ENCODE results near the gene RPEL1. TPM values are rescaled to one million over a fixed set of nuclear protein-coding genes. Genes with fewer than 3 reads are reported as not detected.

The RPEL1 gene
- total RNA-seq, 1 experiment from 2014 or later = 0.10 TPM

DNA sequence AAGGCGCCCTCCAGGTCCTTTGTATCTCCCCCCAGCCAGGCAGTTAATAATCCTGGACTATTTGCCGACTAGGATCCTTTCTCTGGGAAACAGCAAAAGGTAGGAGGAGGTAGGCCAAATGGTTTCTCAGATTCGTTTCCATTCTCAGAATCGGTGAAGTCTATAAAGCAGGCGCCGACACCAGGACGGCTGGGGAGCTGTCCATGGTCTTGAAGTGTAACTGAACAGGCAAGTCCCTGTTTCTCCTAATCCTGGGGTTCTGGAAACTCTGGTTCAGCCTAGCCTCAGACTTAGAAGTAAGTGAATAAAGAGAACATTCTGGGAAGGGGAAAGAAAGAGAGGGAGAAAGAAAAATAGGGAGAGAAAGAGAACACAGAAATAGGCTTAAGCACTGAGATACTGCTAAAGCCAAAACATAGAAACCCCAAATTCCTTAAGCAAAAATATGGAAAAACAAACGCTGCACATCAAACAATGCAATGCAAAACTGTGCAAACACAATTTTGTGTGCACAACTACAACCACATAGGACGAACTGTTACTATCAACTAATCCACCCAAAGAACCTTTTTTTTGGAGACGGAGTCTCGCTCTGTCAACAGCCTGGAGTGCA, 20.1 kb downstream of the RPEL1 start (continued):
- TF ChIP-seq, protein P1, sequence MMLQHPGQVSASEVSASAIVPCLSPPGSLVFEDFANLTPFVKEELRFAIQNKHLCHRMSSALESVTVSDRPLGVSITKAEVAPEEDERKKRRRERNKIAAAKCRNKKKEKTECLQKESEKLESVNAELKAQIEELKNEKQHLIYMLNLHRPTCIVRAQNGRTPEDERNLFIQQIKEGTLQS (IDR thresholded peaks at IDR 0.05) = no peak

DNA sequence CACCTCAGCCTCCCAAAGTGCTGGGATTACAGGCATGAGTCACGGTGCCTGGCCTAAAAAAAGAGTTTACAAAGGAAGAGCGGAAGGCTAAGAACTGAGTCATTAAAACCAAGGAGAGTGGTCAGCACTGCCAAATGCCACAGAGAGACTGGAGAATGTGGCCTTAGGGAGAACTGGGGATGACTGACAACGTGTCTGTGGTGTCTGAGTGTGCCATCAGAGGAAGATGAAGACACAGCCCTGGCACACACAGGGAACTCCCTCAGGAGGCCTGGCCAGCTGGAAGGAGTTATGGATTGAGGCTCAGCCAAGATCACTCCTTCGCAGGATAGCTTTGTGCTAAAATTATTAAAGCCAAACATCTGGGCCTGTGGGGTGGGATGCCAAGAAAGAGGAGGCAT, 27.4 kb downstream of the RPEL1 start:
- Histone ChIP-seq H3K9me3 (ENCODE audit: control insufficient read depth in 1 of 2, insufficient read depth in 1 of 2, low read depth in 1 of 2, low read length in 2 of 2) (no peaks in the 10 kb centered on the region), H3K4me2 (ENCODE audit: low read length) (peak overlapping the region; percentile 51), H3K9me2 (ENCODE audit: insufficient read depth) (no peaks in the 10 kb centered on the region), H3K79me2 (ENCODE audit: insufficient read depth, low read length) (no peaks in the 10 kb centered on the region), H4K20me1 (ENCODE audit: insufficient read depth) (no peaks in the 10 kb centered on the region), H2AFZ (ENCODE audit: low read depth, low read length, poor library complexity, severe bottlenecking) (no peak overlapping the region), H3K36me3 (ENCODE audit: control insufficient read depth in 1 of 2, insufficient read depth in 2 of 2, low read length in 2 of 2) (no peaks in the 10 kb centered on the region), H3K4me1 (ENCODE audit: control insufficient read depth in 1 of 2, insufficient read depth in 2 of 2, low read length in 2 of 2) (peaks cover 12 to 23% of the 10 kb centered on the region in 2 experiments), H3K9ac (ENCODE audit: low read length) (no peak overlapping the region), H3K4me3 (replicated peaks in 1 of 2; ENCODE audit: low read depth in 1 of 2, low read length in 2 of 2) (no peak overlapping the region), H3K27me3 (ENCODE audit: insufficient read depth, low read length) (peaks cover 5% of the 10 kb centered on the region; the same call in 1 of the 2 replicates), H3K27ac (ENCODE audit: low read depth, low read length) (peak overlapping the region; percentile 42; the same call in 1 of the 2 replicates)
- peak; percentile 95 for DNase-seq (ENCODE audit: low read depth, low spot score)
- POLR2A ChIA-PET = no interaction called here
- peak; percentile 99 for ATAC-seq
- intact Hi-C loops (cut with micrococcal nuclease) = no loop called here
- RAD21 ChIA-PET (ENCODE audit: low non-redundant PET in 1 of 2, low total read pairs in 2 of 2, uncharacterized antibody in 2 of 2, unreplicated experiment in 2 of 2) = no interaction called here
- BruUV-seq (replicated peaks) = no TSS peak
- CTCF ChIA-PET = no interaction called here
- TF ChIP-seq POLR2A (IDR thresholded peaks at IDR 0.05; ENCODE audit: borderline replicate concordance, extremely low read depth, insufficient read depth, insufficient read length) = no peak
- peak; percentile 33; the same call in 1 of the 2 replicates for TF ChIP-seq RAD21 (IDR thresholded peaks at IDR 0.05; ENCODE audit: low read depth)
- TF ChIP-seq, protein P2, sequence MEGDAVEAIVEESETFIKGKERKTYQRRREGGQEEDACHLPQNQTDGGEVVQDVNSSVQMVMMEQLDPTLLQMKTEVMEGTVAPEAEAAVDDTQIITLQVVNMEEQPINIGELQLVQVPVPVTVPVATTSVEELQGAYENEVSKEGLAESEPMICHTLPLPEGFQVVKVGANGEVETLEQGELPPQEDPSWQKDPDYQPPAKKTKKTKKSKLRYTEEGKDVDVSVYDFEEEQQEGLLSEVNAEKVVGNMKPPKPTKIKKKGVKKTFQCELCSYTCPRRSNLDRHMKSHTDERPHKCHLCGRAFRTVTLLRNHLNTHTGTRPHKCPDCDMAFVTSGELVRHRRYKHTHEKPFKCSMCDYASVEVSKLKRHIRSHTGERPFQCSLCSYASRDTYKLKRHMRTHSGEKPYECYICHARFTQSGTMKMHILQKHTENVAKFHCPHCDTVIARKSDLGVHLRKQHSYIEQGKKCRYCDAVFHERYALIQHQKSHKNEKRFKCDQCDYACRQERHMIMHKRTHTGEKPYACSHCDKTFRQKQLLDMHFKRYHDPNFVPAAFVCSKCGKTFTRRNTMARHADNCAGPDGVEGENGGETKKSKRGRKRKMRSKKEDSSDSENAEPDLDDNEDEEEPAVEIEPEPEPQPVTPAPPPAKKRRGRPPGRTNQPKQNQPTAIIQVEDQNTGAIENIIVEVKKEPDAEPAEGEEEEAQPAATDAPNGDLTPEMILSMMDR (IDR thresholded peaks at IDR 0.05 in 2 of 3, conservative IDR thresholded peaks at IDR 0.05 in 1 of 3; ENCODE audit: borderline replicate concordance in 1 of 3, insufficient read depth in 1 of 3, low read depth in 2 of 3, low read length in 2 of 3) = no peak
- TF ChIP-seq JUND (IDR thresholded peaks at IDR 0.05) = peak; percentile 99
- TF ChIP-seq ELF1 (IDR thresholded peaks at IDR 0.05; ENCODE audit: borderline replicate concordance, low read depth) = no peak
- no peak for TF ChIP-seq EZH2phosphoT487 (IDR thresholded peaks at IDR 0.05; ENCODE audit: borderline replicate concordance)
- no peak for TF ChIP-seq ZNF274 (IDR thresholded peaks at IDR 0.05; ENCODE audit: low read depth, low read length)
- TF ChIP-seq YY1 (IDR thresholded peaks at IDR 0.05; ENCODE audit: extremely low read depth, insufficient replicate concordance, low read depth, low read length) = peak; percentile 49
- peak; percentile 94 for TF ChIP-seq CBX3 (IDR thresholded peaks at IDR 0.05; ENCODE audit: low read depth)
- TF ChIP-seq, protein P1 (IDR thresholded peaks at IDR 0.05) = no peak; the same call in 1 of the 2 replicates
- peak; percentile 73 for TF ChIP-seq POLR2AphosphoS5 (IDR thresholded peaks at IDR 0.05; ENCODE audit: low read depth, low read length)
- no peak for TF ChIP-seq ZFX (IDR thresholded peaks at IDR 0.05)
- TF ChIP-seq CEBPB (IDR thresholded peaks at IDR 0.05; ENCODE audit: low read depth) = peak; percentile 76
- TF ChIP-seq, protein P3, sequence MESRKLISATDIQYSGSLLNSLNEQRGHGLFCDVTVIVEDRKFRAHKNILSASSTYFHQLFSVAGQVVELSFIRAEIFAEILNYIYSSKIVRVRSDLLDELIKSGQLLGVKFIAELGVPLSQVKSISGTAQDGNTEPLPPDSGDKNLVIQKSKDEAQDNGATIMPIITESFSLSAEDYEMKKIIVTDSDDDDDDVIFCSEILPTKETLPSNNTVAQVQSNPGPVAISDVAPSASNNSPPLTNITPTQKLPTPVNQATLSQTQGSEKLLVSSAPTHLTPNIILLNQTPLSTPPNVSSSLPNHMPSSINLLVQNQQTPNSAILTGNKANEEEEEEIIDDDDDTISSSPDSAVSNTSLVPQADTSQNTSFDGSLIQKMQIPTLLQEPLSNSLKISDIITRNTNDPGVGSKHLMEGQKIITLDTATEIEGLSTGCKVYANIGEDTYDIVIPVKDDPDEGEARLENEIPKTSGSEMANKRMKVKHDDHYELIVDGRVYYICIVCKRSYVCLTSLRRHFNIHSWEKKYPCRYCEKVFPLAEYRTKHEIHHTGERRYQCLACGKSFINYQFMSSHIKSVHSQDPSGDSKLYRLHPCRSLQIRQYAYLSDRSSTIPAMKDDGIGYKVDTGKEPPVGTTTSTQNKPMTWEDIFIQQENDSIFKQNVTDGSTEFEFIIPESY (IDR thresholded peaks at IDR 0.05; ENCODE audit: extremely low read depth, insufficient replicate concordance, low read length) = no peak
- TF ChIP-seq SP1 (IDR thresholded peaks at IDR 0.05; ENCODE audit: low read depth) = peak; percentile 92
- TF ChIP-seq EGR1 (IDR thresholded peaks at IDR 0.05; ENCODE audit: low read depth) = no peak
- TF ChIP-seq, protein P4, sequence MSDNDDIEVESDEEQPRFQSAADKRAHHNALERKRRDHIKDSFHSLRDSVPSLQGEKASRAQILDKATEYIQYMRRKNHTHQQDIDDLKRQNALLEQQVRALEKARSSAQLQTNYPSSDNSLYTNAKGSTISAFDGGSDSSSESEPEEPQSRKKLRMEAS (IDR thresholded peaks at IDR 0.05) = peak; percentile 91

All from HCT116 (cell line).